Measurements from ENCODE around the gene ITGA2B. TPM values are rescaled to one million over a fixed set of nuclear protein-coding genes. Genes with fewer than 3 reads are reported as not detected.

The ITGA2B gene
- total RNA-seq, 4 donors from 2014 or later: 0.14 to 0.32 TPM; not detected in 2

DNA sequence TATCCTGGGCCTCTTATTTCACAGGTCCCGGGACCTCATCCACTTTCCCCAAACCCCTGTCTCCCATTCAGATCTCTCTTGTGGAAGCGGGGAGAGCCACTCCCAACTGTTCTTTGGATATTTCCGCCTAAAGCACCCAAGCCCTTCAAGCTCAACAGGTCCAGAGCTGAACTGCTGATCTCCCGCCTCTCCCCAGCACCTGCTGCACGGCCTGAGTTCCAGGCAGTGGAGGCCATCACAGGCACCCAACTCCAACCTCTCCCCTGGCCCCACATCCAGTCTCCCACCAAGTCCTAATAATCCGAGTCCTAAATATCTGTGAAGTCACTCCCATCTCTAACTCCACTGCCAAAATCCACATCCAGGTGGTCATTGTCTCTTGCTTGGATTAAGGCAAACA is 6.5 kb downstream of the ITGA2B start:
- Histone ChIP-seq H3K4me3 (no peak overlapping the region), H3K36me3 (no peaks in the 10 kb centered on the region), H3K9me3 (no peaks in the 10 kb centered on the region), H3K4me1 (peaks cover 3 to 18% (median 15%) of the 10 kb centered on the region in 4 donors), H3K27ac (no peak overlapping the region), H3K27me3 (peaks cover 30% of the 10 kb centered on the region)
- no peak for DNase-seq
- no peak for TF ChIP-seq POLR2A (IDR thresholded peaks at IDR 0.05)
- TF ChIP-seq POLR2AphosphoS5 (IDR thresholded peaks at IDR 0.05): no peak
- 76 to 84% methylated on average over 5 to 6 of the region's 6 CpGs for WGBS, 2 donors (ENCODE audit: low coverage in 1 of 2)
- intact Hi-C loops (cut with DNase I; ENCODE audit: low total_unique reads): no loop called here
- in situ Hi-C loops (cut with MboI; ENCODE audit: low pct_ligation_motif_present in 1 of 4, low pct_unique_long_range_greater_than_20kb in 1 of 4, low sequenced_read_pairs in 3 of 4): loop anchor here in 1 of 4 donors (25.0 kb wide), 1 partner anchor 129 kb away; the partner anchor contains the start of gene GPATCH8

GRCh38 chr17:44381810-44382305 is 7.6 kb downstream of the ITGA2B start:
- intact Hi-C loops (cut with DNase I; ENCODE audit: low total_unique reads) (no loop called here), in situ Hi-C loops (cut with MboI; ENCODE audit: low pct_ligation_motif_present in 1 of 4, low pct_unique_long_range_greater_than_20kb in 1 of 4, low sequenced_read_pairs in 3 of 4) (loop anchor here in 1 of 4 donors (25.0 kb wide), 1 partner anchor 130 kb away; the partner anchor contains the start of gene GPATCH8)
- H3K9me3 ChIP-seq: no peaks in the 10 kb centered on the region
- peaks cover 3 to 18% (median 15%) of the 10 kb centered on the region in 4 donors for H3K4me1 ChIP-seq
- TF ChIP-seq EP300 (IDR thresholded peaks at IDR 0.05; ENCODE audit: low read depth): no peak
- TF ChIP-seq POLR2A (IDR thresholded peaks at IDR 0.05): no peak
- TF ChIP-seq CTCF (IDR thresholded peaks at IDR 0.05): no peak
- TF ChIP-seq POLR2AphosphoS5 (IDR thresholded peaks at IDR 0.05): no peak
- H3K36me3 ChIP-seq: no peaks in the 10 kb centered on the region
- no peak overlapping the region for H3K27ac ChIP-seq
- WGBS, 2 donors (ENCODE audit: low coverage in 1 of 2): 80 to 100% methylated on average over 1 to 4 of the region's 4 CpGs
- peaks cover 30% of the 10 kb centered on the region for H3K27me3 ChIP-seq
- no peak overlapping the region for H3K4me3 ChIP-seq
- DNase-seq: no peak

DNA sequence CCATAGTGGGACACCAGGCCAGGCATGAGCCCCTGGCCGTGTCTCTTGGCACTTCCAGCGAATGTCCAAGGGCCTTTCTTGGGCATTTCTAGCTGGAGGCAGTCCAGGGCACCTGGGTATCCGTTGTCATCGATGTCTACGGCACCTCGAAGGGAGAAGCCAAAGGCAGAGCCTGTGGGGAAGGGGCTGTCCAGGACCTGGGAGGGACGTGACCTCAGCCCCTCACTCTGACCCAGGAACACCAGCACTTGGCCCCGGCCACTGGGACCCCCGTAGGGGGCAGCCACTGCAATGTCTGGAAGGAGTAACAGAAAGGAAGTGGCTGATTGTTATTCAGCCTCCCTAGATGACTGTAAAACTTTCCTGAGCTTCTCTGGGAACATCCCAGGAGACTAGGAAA is 8.7 kb downstream of the ITGA2B start:
- peaks cover 30% of the 10 kb centered on the region for H3K27me3 ChIP-seq
- no peaks in the 10 kb centered on the region for H3K36me3 ChIP-seq
- 70% methylated on average over 9 of the region's 9 CpGs; no CpG with 5 or more reads in 1 of the 2 donors for WGBS, 2 donors (ENCODE audit: low coverage in 1 of 2)
- intact Hi-C loops (cut with DNase I; ENCODE audit: low total_unique reads) (no loop called here), in situ Hi-C loops (cut with MboI; ENCODE audit: low pct_ligation_motif_present in 1 of 4, low pct_unique_long_range_greater_than_20kb in 1 of 4, low sequenced_read_pairs in 3 of 4) (loop anchor here in 1 of 4 donors (25.0 kb wide), 1 partner anchor 132 kb away; the partner anchor contains the start of gene GPATCH8)
- no peak overlapping the region for H3K27ac ChIP-seq
- no peaks in the 10 kb centered on the region for H3K9me3 ChIP-seq
- H3K4me3 ChIP-seq: no peak overlapping the region
- DNase-seq: no peak
- H3K4me1 ChIP-seq: peaks cover 1 to 15% (median 11%) of the 10 kb centered on the region in 4 donors
- TF ChIP-seq CTCF (IDR thresholded peaks at IDR 0.05): no peak
- TF ChIP-seq POLR2AphosphoS5 (IDR thresholded peaks at IDR 0.05): no peak
- TF ChIP-seq EP300 (IDR thresholded peaks at IDR 0.05; ENCODE audit: low read depth): no peak
- no peak for TF ChIP-seq POLR2A (IDR thresholded peaks at IDR 0.05)

- Histone ChIP-seq H3K4me1 (peaks cover 0 to 6% (median 4%) of the 10 kb centered on the region in 4 donors), H3K9me3 (no peaks in the 10 kb centered on the region), H3K27ac (no peak overlapping the region), H3K4me3 (no peak overlapping the region), H3K36me3 (no peaks in the 10 kb centered on the region), H3K27me3 (peaks cover 21% of the 10 kb centered on the region)
- 100% methylated on average over 1 of the region's 10 CpGs; no CpG with 5 or more reads in 1 of the 2 donors for WGBS, 2 donors (ENCODE audit: low coverage in 1 of 2)
- TF ChIP-seq POLR2A (IDR thresholded peaks at IDR 0.05): no peak
- TF ChIP-seq POLR2AphosphoS5 (IDR thresholded peaks at IDR 0.05): no peak
- no peak for TF ChIP-seq CTCF (IDR thresholded peaks at IDR 0.05)
- TF ChIP-seq EP300 (IDR thresholded peaks at IDR 0.05; ENCODE audit: low read depth): no peak
- intact Hi-C loops (cut with DNase I; ENCODE audit: low total_unique reads): no loop called here
- no peak for DNase-seq
- in situ Hi-C loops (cut with MboI; ENCODE audit: low pct_ligation_motif_present in 1 of 4, low pct_unique_long_range_greater_than_20kb in 1 of 4, low sequenced_read_pairs in 3 of 4): loop anchor here in 1 of 4 donors (25.0 kb wide), 1 partner anchor 132 kb away; the partner anchor contains the start of gene GPATCH8
These were observed 9.6 kb downstream of the ITGA2B start for GRCh38 chr17:44379887-44380286.
